GM18508 (cell line): Measurements from ENCODE around the gene CRYL1.

ENCODE experiments used
- ATAC-seq: cut with Tn5 transposase; IDR thresholded peaks from one replicate; pipeline ENCODE4 v1.9.1; 2021; ENCODE audit warnings: moderate number of reproducible peaks; ENCODE audit not compliant: insufficient read depth, unreplicated experiment

CRYL1 gene

DNA sequence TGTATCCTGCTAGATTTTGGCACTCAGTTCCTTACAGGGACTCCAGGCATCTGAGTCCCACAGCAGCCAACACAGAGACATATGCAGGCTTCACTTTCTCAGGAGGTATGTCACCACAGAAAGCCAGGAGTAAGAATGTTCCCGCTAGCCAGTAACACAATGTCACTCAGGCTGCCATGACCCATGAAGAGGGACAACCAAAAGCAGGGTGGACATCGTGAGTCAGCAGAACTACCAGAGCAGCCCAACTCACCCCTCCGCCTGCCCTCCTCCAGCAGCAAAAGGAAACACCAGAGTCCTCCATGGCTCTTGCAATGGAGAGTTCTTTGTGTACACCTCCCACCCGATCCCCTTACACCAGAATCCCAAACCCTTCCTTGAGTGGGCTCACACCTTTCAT lies 95.4 kb downstream of the CRYL1 start:
- ATAC-seq: no peak

DNA sequence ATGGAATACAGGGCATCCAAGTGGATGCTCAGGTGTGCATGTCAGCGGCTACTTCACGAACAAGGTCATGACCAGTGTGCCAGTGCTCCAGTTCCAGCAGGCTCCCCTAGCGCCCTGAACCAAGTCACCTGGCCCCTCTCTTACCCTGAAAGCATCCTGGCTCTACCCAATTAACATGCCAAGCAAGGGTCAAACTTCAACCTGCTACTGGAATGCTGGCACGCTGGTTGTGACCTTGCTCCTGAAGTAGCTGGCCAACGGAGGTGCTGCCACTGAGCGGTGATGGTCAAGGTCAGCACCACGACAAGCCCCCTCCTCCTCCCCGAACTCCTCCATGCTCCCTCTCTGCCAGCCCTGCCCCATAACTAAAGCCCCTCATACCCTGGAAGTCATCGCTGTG lies 96.0 kb downstream of the CRYL1 start:
- no peak for ATAC-seq

DNA sequence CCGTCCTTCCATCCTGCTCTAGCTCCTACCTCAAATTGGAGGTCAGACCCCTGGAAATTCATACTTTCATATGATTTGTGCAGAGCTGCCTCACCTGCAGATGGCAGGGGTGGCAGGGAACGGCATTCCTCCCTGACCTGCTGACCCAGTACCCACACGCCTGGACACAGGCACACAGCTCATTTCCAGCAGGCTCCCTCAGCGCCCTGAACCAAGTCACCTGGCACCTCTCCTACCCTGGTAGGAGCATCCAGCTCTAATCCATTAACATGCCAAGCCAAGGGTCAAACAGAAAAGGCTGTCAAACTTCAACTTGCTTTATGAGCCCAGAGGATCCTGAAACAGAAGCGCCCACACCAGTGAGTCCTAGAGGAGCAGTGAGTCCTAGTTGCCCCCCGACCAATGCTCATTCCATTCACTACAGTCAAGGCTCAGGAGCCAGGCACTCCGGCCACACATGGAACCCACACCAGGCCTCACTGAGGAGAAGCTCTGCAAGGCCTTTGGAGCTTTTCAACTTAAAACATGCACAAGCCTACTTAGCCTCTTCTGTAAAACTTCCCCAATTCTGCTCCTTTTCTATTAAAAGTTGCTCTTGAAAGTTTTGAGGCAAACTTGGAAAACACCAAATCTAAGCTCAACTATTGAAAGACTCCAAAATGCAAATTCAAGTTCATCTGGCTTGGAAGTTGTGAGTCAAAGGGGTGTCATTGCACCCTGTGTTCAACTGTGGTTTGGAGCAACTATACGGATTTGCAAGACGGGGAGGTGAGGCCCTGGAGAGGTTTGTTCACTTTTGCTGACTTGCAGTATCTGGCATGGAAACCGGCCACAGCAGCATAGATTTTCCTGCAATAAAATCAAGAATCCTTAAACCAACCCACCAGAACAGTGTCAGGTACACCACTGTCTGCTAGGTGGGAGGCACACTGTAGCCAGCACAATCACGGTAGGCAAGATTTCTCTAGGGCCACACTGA lies 96.7 kb downstream of the CRYL1 start:
- no peak for ATAC-seq

DNA sequence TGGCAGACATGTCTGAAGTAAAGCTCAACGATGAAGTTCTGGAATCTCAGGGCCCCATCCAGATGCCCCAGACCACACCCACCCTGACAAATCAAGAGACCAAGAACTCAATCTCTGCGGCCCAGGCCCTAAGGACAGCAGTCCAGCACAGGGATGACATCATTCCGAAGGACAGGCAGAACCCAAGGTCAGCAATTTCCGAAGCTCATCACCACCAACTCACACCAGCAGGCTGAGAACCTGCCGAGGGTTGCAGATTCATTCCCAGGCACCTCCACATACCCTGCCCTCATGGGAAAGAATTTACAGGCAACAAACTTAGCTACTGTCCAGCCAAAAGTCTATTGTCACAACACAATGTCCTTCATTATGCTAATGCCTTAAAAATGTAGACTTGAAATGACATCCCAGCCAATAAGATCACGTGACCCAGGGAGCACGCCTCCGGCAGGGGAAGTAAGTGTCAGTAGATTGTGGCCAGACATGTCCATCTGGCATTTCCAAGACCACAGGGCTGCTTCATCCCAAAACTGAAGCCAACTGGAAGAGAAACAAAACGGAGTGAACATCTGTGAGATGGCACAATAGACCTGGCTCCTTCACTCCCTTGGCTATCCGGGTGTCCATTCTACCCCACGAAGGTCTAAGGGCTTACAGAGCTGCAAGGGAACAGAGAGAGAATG lies 98.8 kb downstream of the CRYL1 start:
- no peak for ATAC-seq

DNA sequence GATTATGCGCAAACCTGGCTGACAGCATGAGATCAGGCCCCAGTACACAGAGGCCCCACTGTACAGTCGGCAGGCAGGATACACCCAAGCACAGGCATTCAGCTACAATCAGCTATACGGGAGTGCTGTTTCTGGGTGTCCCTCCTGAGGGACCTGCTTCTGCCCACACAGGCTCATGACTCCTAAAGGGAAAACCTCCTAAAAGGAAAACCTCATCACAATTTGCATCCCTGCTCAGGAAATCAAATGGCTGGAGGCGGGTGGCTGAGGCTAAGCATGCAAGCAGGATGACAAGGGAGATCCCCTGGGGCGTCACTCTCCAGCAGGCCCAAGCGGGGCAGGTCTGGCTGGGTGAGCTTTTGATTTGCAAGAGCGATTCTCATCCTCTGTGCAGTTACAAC lies 99.8 kb downstream of the CRYL1 start:
- no peak for ATAC-seq

DNA sequence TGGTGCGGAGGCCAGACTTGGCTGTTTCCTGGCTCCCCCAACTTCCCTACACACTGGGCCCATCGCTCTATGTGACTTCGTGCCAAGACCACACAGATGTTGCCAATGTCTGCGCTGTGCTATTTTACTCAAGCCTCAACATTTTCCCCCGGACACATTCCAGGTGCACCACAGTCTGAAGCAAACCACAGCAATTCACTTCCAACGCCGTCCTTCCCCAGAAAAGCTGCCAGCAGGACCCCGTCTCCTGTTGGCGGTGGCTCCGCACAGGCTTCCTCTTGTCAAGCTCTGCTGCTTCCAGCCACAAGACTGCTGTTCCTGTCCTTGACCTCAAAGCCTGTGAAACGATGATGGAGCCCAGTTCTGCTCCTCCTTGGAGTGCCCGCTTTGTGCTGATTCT lies 100.7 kb downstream of the CRYL1 start:
- ATAC-seq: no peak

DNA sequence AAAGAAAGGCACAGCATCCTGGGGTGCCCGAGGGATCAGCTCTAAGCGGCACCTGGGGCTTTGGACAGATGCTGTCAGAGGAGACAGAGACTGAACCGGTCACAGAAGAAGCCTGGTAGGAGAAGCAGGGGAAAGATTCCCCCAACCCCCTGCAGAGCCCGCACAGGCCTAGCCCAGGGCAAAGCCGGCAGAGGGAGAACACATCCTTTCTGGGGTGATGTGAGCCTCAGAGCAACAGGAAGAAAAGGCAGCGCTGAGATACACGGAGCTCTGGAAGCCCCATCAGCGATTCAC lies 101.2 kb downstream of the CRYL1 start:
- no peak for ATAC-seq

DNA sequence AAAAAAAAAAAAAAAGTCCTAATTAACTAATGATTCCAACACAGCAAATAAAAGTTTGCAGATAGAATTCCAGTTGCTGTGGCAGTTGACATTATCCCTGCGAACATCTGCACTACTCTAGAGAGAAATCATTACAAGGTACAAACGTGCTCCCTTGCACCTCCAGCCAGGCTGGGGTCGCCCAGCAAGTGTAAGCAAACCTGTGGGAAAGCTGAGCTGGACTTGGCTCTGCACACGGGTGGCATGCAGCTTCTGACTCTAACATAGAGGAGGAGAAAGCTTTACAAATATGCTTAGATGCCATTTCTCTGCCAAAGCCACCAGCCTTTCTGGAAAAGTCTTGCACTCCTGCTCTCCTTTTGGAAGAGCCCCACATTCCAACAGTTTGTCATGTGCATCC lies 103.3 kb downstream of the CRYL1 start:
- no peak for ATAC-seq

DNA sequence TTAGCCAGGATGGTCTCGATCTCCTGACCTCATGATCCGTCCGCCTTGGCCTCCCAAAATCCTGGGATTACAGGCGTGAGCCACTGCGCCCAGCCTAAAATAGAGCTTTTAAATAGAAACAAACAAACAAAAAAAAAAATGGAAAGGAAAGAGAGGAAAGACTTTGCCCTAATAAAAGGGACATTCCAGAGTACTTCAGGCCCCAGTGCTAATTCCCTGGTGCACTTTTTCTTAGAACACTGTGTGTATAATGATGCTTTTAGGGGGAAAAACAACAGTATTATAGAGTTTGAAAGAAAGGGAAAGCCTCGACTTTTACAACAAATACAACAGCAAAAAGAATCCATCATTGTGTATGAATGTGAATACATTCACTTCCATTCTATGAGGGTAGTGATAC lies 104.7 kb downstream of the CRYL1 start:
- no peak for ATAC-seq

DNA sequence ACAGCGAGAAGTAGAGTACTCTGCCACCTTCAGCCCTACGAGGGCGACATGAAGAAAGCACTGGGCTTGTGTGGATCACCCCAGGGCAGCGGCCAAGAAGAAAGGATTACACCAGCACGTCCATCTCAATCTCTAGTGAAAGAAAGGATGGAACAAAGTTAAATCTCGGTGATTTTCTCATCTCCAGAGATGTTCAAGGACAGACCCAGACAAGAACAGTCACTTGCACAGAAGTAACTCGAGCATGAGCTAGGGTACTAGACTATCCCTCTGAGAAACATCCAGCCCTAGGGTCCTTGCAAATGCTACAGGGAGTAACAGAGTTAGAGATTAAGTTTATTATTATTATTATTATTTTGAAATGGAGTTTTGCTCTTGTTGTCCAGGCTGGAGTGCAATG lies 106.7 kb downstream of the CRYL1 start:
- no peak for ATAC-seq

DNA sequence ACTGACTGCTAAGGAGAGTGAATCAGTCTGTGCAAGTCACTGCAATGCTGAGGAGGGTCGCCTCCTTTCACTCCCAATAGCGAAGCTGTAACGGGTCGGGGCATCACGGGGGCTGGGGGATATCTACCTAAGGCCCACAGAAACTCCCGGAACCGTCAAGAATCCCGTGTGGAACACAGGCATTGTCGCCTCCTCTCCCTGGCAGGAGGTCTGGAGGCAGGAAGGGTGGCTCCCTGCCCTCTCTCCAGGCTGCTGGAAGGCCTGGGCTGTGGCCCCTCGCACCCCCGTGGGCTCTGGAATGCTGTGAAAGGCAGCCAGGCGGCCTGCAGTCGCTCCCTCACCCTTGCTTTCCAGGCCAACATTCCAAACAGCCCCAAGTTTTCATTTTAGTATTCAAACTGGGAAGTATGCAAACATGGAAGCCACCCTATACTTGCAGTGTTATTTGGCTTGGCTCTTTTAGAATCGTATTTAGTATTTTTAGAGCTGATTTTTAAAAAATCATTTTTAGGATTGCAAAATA lies 109.4 kb downstream of the CRYL1 start:
- no peak for ATAC-seq

DNA sequence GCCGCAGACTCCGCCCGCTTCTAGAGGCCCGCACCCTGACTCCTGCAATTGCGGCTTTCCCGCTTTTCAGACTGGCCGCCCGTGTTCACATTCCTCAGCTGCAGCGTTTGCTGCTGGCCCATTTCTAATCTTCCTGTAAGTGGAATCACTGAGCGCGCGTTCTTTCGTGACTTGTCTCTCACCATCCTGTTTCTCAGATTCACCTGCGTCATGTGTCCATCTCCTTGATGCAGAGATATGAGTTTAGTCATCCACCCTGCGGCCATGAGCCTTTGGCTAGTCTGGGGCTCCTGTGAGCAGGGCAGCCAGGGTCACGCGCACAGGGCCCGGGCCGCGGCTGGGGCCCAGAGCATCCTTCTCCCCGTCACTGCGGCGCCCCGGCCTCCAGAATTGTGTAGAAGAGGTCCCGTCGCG lies 110.0 kb downstream of the CRYL1 start:
- no peak for ATAC-seq

DNA sequence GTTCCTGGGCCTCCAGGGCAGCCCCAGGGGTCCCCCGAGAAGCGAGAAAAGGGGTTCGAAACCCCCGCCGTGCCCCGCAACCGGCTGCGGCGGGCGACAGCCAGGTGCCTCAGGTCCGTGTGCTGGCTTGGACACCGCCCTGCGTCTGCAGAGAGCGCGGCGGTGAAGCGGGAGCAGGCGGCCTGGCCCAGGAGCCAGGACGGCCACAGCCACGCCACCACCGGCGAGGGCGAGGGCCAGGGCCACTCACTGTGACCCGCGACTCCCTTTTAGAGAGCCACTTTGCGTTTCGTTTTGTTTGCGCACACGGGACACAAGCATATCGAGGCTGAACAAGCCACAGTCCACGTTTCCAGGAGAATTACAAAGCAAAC lies 110.4 kb downstream of the CRYL1 start:
- no peak for ATAC-seq

DNA sequence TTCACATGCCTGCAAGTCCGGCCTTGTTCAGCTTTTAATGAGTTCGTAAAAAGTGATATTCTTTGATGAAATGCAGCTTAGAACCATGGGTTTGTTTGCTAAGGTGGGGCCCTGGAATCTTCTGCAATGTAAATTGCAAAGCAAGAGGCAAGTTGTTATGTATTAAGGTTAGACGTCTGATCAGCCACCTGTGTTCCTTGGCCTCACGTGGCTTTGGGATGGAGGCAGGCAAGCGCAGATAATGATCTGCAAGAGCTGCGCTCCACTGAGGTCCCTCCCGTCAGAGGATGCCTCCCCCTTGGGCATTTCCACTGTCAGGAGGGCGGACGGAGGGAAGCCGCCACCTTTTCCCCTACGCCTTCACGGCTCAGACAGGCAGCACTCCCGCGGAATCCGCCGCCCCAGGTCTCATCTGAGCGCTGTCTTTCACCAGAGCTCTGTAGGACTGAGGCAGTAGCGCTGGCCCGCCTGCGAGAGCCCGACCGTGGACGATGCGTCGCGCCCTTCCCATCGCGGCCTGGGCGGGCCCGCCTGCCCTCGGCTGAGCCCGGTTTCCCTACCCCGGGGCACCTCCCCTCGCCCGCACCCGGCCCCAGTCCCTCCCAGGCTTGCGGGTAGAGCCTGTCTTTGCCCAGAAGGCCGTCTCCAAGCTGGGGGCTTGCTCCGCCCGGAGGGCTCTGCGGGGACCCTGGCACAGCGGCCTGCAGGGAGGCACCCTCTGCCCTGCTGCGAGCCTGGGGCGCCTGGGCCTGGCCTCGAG lies 110.9 kb downstream of the CRYL1 start:
- no peak for ATAC-seq

DNA sequence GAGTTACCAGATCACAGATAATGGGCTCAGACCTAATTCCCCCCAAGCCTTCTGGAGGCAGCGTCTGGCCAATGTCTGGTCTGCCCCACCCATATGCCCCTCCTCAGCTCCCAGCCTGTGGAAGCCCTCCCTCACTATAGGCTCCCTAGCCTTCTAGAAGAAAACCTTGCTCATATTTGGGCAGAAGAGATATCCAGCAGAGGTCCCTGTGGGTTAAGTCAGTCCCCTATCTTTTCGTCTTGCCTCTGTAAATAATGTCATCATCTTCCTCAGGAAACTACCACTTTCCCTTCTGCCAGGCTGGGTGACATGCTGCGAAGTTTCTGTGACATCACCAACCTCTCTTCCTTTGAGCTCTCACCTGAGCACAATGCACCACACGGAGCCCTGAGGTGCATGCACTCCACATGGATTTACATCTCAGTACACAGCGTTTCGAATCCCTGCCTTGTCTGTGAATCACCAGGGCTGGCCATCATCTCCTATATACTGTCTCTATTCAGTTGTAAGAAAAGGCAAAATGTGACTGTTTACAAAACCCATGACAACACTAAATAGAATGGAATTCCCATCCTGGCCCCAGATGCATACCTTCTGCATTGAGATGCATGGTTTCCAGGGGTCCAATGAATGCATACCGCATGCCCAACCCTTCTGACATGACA lies 112.8 kb downstream of the CRYL1 start:
- ATAC-seq: no peak

DNA sequence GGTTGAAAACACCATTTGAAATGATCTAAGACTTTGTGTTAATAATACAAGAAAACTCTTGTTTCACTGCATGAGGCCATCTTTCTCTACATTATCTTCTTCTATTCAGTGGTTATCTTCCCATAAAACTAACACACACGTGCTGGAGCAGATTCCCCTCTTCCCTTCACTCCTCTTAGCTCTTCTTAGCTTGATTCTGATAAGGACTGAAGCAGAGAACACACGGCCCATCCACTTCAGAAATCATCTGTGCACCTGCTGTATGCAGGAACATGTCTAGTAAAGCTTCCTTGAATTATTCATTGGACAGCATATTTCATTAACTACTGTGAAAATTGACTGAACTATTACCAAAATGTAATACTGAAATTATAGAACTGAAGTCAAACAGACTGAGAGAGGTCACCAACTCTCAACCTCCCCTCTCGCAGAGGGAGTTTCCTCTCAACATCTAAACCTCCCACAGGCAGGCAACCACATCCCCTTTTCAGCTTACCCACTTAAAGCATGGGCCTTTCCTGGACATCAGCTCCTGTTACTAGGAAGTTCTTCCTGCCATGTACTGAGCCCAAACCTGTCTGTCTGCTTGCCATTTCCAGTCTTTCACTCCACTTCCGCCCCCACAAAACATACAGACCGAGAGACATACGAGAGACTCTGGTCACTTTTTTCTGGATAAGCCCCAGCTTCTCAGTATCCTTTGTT lies 113.9 kb downstream of the CRYL1 start:
- ATAC-seq: peak; percentile 91

DNA sequence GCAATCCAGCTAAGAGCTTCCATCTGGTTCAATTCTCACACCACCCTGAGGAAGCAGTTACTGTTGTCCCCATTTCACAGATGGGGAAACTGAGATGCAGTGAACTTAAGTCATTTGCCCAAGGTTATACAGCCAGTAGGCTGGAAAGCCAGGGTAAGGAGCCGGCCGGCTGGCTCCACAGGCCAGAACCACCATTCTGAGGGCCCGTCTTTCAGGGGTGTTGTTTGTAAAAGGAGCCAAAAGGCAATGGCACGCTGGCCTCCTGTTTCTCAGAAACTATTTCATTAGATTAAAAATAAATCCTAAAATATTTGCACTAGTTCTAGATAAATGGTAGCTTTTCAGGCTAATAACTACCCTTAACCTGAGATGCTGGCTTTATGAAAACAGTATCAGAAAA lies 114.9 kb downstream of the CRYL1 start:
- ATAC-seq: no peak

DNA sequence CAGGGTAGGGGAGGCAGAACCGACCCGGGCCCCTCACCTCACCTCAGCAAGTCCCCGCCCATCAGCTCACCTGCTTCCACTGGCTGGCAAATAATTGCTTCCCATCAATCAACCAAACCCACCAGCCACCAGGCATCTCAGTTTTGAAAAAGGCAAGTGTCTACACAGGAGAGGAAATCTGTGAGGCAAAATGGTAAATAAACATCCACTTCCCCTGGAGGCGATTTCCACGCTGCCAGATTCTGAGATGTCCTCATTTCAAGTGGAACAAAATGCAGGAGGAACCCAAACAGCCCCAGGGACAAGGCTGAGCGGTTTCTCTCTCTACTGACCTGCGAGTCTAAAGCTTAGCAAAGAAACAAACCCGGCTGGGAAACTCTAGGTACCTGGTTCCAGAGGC lies 117.5 kb downstream of the CRYL1 start:
- ATAC-seq: no peak

DNA sequence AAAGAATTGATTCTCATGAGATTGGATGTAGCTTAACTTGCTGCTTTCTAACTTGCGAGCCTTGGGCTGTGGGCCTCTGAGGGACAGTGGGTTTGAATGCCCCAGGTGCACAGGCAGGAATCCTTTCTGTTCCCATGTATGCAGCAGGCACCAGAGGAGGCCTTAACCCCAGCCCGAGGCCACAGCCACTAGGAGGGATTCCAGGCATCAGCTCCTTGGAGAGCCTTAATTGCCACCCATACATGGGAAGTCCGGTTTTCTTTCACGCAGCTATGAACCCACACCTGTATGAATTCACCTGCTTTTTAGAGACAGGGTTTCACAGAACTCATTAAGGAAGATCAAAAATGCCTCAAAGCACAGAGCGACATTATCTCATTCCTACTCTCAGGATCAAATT lies 117.9 kb downstream of the CRYL1 start:
- ATAC-seq: no peak

DNA sequence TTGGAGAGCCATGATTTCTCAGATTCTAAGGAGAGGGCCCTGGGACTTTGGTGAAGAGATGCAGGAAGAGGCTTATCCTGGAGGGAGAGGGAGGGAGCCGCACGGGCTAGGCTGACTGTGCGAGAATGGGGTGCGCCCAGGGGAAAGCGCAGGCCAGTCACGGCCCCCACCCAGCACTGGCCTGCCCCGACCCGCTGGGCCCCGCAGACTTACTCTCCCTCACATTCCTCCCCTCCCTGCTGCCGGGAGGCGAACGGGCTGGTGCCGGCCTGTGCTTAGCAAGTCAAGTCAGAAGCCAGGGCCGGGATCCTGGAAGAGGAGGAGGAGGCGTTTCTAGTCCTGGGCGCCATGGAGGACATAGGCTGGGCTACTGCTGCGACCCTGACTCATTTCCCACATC lies 120.0 kb downstream of the CRYL1 start:
- no peak for ATAC-seq
